ENCODE data around the gene MLXIP.

The MLXIP gene

GRCh38 chr12:122182887-122183587 lies 104.5 kb downstream of the MLXIP start, which contains the start of gene LRRC43:
LRRC43 (plus strand) TSS chr12:122183123; CDS start chr12:122183145, 22 bp downstream.
- TF ChIP-seq CTCF (conservative IDR thresholded peaks at IDR 0.05; ENCODE audit: low read depth, low read length), result no peak
- peak within 1 kb of the TSS; percentile 54 for H3K4me3 ChIP-seq (ENCODE audit: low read length)
- no peak for DNase-seq (ENCODE audit: low read depth)

- DNase-seq (ENCODE audit: low read depth), result no peak
- no peak for TF ChIP-seq CTCF (conservative IDR thresholded peaks at IDR 0.05; ENCODE audit: low read depth, low read length)
- peak overlapping the region; percentile 54 for H3K4me3 ChIP-seq (ENCODE audit: low read length)
Observed at GRCh38 chr12:122183588-122183940, 105.0 kb downstream of the MLXIP start.

- no peak for TF ChIP-seq CTCF (conservative IDR thresholded peaks at IDR 0.05; ENCODE audit: low read depth, low read length)
- DNase-seq (ENCODE audit: low read depth), result no peak
- no peak overlapping the region for H3K4me3 ChIP-seq (ENCODE audit: low read length)
Observed at GRCh38 chr12:122184517-122184916, 106.0 kb downstream of the MLXIP start.

- H3K4me3 ChIP-seq (ENCODE audit: low read length), result no peak overlapping the region
- DNase-seq (ENCODE audit: low read depth), result no peak
- no peak for TF ChIP-seq CTCF (conservative IDR thresholded peaks at IDR 0.05; ENCODE audit: low read depth, low read length)
Observed at GRCh38 chr12:122185079-122185478, 106.5 kb downstream of the MLXIP start.

GRCh38 chr12:122185494-122186082 lies 107.0 kb downstream of the MLXIP start:
- DNase-seq (ENCODE audit: low read depth), result no peak
- H3K4me3 ChIP-seq (ENCODE audit: low read length), result no peak overlapping the region
- no peak for TF ChIP-seq CTCF (conservative IDR thresholded peaks at IDR 0.05; ENCODE audit: low read depth, low read length)

- TF ChIP-seq CTCF (conservative IDR thresholded peaks at IDR 0.05; ENCODE audit: low read depth, low read length), result no peak
- H3K4me3 ChIP-seq (ENCODE audit: low read length), result no peak overlapping the region
Observed at GRCh38 chr12:122187466-122187865, 108.9 kb downstream of the MLXIP start.

More at GRCh38 chr12:122187466-122187865, 108.9 kb downstream of the MLXIP start:
- DNase-seq (ENCODE audit: low read depth), result no peak

Measured in retinal pigment epithelial cell (primary cell).